NCI-H2171 treated with DMSO at 0.1 percent for 48 hours (cell line): ENCODE results near the gene EPHA8.

Experiments
- DNase-seq: peaks from one replicate; lab custom pipeline; 2025; lab: John Stamatoyannopoulos, UW

EPHA8 gene

DNA sequence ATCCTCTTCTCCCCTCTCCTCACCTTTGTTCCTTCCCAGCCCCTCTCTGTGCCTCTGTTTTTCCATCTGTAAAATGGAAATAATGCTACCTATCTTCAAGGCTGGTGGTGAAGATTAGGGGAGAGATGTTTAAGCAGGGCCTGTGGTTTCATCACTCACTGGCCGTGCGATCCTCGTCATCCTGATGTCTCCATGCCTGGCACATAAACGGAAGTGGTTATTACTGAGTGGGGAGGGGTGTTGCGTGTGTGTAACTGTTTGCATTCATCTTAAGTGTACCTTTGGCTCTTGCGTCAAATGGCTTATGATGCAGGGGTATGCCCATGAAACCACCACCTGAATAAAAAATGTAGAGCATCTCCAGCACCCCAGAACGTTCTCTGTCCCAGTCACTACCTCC is 56.0 kb downstream of the EPHA8 start:
- DNase-seq: no peak

- DNase-seq: no peak
Observed at GRCh38 chr1:22619798-22620197, 56.5 kb downstream of the EPHA8 start.

DNA sequence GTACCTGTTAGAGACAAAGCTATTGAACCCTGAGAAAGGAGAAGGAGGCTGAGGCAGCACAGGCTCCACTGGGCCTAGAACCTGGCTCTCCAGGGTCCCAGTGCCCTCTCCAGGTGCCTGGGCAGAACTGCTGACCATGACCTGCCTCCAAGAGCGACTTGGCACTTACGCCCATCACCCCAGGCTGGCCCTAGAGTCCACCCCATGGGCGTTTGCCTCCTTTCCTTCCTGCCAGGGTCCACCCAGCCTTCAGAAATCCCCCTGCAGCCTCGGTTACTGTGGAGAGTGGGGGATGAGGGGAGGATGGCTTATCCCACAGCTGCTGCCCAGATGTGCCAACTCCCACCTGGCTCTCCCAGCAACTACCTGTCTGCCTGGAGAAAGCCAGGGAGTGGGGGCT is 58.5 kb downstream of the EPHA8 start:
- no peak for DNase-seq

DNA sequence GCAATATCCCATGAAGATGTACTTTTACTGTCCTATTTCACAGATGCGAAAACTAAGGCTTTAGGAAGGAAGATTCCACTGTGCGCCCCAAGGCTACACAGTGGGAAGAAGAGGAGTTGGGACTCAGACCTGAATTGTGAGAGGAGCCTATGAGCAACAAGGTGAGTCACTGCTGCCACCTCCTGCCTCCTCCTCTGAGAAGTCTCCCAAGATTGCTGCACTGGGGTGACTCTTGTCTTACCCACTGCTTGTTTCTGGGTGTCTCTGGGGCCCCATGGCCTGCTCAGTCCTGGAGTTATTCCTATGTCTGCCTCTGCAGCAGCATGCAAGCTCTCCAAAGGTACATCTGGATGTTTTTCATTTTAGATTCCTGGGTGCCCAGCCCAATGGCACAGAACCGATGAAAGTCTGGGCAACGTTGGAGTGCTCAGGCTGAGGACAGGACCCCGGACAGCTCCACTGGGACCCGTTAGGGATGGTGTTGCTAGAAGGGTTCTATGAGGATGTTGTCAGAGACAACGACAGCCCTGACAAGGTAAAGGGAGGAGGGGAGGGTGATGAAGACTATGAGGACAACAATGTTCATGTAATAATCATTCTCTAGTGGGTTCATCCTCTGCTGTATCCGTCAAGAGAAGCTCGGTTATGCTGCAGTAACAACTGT is 62.1 kb downstream of the EPHA8 start:
- no peak for DNase-seq

DNA sequence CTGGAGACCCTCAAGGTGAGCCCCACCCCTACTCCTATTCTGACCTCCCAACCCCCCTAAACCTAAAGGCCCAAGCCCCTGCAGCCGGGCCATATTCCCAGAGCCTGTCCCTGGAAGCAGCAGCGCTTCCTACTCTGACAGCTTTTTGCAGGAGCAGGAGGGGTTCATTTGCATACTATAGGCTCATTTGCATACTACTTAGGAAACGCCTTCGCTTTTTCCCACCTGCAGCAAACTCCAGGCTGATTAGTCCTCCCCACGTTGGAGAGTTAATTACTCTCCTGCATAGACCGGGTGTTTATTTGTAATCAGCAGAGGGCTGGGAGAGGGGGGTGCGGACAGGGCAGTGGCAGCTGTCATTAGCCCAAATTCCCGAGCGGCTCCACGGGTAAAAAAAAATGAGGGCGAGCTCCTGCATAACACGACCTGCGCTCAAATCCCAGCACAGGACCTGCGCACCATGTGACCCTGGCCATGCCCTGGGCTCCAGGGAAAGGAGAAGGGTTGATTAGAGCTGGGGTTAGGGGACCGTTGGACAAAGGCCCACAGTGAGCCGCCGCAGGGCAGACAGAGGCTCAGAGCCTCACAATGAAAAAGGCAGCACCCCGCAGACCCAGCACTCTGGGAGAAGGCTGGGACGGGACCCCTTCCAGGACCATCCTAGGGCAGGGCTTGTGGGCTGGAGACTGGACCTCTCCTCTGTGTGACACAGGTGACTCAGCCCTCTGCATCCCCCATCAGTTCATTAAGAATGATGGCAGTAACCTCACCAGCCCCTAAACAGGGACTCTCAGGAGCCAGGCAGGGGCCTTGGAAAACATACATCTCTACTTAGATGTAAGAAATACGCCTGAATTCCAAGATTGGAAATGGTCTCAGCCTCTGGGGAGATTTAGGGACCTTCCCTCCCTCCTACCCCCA is 63.2 kb downstream of the EPHA8 start:
- peak; percentile 82 for DNase-seq

DNA sequence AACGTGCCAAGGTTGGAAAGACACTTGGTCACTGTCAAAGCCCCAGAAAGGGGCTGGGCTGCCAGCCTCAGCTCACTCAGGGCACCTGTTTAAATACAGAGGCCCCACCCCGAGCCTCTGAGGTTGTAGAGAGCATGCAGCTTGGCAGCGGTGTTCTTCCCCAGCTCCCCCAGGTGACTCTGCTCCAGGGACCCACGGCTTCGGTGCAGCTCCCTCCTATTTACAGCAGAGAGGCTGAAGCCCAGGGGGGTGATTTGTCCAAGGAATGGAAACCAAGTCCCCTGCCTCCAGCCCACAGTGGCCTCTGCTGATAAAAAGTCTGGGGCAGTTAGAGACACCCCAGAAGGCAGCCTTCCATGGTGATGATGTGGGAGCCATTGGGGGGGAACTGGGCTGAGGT is 64.0 kb downstream of the EPHA8 start:
- DNase-seq: no peak

DNA sequence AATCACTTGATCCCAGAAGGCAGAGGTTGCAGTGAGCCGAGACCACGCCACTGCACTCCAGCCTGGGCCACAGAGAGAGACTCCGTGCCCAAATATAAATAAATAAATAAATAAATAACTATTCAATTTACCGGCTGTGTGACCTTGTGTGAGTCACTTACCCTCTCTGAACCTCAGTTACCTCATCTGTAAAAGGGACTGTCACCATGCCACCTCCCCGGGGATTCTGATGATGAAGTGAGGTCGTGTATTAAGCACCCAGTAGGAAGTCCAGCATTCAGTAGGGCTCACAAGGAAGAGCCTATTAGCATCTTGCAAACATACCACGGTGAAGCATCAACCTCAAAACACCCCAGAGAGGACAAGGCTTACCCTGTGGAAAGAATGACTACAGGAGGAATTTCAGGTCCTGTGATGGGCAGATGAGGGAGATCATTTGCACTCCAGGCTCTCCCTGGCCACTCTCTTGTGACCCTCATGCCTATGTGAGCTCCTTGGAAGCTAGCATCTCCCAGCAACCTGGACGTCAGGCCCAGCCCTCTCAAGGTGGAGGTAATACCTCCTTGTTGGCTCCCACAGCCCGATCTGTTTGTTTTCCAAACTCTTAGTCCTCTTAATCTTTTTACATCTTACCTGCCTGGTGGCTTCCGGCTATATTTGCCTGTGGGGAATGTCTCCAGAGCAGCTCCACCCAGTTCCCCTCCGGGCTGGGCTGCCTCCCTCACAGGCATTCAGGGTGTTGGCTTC is 65.6 kb downstream of the EPHA8 start:
- no peak for DNase-seq

GRCh38 chr1:22629886-22630285 is 66.6 kb downstream of the EPHA8 start:
- no peak for DNase-seq

- no peak for DNase-seq
Observed at GRCh38 chr1:22633697-22634463, 70.6 kb downstream of the EPHA8 start.

- no peak for DNase-seq
Observed at GRCh38 chr1:22635436-22635835, 72.1 kb downstream of the EPHA8 start.

DNA sequence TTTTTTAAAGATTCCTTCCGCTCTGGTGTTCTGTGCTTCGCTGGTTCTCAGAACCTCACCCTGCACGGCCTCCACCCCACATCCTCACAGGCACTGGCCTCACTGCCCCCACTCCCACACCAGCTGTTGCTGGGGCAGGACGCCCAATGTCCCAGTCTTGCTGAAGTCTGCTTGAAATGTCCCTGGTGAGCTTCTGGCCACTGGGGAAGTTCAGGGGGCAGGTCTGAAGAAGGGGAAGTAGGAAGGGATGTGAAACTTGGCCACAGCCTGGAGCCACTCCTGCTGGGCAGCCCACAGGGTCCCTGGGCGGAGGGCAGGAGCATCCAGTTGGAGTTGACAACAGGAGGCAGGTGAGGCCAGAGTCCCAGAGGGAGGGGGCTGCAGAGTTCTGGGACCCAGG is 73.1 kb downstream of the EPHA8 start, which contains the start of gene C1QA:
TSS of gene C1QA (plus strand) at position 276 of the 400 bp plus-strand sequence. CDS start 989 bp downstream, outside the sequence.
- no peak for DNase-seq

DNA sequence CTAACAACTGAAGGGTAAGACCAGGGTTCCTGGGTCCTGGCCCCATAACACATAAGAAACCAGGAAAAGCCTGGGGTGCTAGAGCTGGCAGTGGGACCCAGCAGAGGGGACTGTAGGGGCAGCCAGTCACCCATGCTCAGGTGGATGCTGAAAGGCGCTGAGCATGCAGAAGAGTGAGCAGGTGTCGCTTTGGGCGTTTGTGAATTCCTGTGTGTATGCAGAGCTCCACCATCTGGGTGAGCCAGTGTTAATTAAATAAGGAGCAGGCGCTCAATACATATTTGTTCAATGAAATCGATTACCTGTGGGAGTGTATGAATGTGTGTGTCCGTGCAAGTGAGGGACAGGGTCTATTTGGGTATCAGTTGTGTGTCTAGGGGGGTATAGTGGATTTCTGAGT is 73.6 kb downstream of the EPHA8 start:
- peak; percentile 81 for DNase-seq

DNA sequence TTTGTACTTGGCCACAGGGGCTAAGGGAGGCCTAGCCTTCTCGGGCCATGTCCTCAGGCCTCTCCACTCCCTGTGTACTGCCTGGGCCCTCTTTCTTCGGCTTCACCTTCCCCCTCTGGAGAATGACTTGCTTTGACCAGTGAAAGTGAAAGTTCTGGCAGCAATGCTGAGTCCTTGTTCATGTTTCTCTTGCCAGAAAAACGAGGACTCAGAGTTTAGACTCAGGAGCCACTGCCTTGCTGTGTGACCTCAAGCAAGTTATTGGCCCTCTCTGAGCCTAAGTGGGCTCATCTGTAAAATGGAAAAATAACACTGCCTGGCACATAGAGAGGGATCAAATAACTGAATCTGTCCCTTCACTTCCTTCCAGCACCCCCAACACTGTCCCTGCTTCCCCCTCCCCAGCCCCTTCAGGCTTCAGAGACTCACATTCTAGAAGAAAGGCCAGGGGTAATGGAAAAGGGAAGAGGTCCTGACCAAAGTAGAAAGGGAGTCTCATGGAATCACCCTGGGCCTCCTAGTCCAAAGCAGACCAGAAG is 74.7 kb downstream of the EPHA8 start:
- DNase-seq: no peak

DNA sequence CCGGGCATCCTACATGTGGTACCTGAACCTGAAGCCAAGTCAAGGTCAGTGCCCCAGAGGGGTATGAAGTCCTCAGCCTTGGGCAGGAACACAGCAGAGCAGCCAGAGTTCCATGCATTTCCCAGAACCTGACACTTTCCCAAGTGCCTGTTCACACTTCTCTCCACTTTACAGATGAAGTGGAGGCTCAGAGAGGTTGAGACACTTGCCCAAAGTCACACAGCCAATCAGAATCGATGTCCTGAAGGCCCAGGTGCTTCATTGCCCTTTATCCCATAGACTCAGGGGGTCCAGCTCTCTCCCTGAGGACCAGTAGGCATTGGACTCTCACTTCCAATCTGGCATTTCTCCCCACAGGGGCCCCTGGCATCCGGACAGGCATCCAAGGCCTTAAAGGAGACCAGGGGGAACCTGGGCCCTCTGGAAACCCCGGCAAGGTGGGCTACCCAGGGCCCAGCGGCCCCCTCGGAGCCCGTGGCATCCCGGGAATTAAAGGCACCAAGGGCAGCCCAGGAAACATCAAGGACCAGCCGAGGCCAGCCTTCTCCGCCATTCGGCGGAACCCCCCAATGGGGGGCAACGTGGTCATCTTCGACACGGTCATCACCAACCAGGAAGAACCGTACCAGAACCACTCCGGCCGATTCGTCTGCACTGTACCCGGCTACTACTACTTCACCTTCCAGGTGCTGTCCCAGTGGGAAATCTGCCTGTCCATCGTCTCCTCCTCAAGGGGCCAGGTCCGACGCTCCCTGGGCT is 75.4 kb downstream of the EPHA8 start:
- no peak for DNase-seq

DNA sequence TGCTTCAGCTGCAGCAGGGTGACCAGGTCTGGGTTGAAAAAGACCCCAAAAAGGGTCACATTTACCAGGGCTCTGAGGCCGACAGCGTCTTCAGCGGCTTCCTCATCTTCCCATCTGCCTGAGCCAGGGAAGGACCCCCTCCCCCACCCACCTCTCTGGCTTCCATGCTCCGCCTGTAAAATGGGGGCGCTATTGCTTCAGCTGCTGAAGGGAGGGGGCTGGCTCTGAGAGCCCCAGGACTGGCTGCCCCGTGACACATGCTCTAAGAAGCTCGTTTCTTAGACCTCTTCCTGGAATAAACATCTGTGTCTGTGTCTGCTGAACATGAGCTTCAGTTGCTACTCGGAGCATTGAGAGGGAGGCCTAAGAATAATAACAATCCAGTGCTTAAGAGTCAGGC is 76.0 kb downstream of the EPHA8 start:
- DNase-seq: no peak

- no peak for DNase-seq
Observed at GRCh38 chr1:22641247-22641646, 78.0 kb downstream of the EPHA8 start.

GRCh38 chr1:22641906-22642636 is 78.8 kb downstream of the EPHA8 start:
- DNase-seq: peak; percentile 44

DNA sequence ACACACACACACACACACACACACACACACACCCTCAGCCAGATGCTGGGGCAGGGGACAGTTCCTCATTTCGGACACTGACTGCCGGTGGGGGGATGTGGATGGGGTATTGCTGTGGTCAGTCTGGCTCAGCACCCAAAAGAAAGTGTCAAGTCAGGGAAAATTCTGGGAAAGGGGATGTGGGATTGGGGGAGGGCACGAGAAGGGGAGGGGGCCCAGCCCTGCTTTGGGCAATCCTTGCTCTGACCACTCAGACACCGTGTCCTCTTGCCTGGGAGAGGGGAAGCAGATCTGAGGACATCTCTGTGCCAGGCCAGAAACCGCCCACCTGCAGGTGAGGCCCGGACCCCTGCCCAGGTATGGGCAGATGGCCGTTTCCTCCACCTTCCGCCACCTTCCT is 80.1 kb downstream of the EPHA8 start, which contains the start of gene C1QC:
TSS of gene C1QC (plus strand) at position 253 of the 400 bp plus-strand sequence. CDS start 391 bp downstream, outside the sequence.
- no peak for DNase-seq

- DNase-seq: no peak
Observed at GRCh38 chr1:22643928-22644327, 80.6 kb downstream of the EPHA8 start.

GRCh38 chr1:22645931-22646330 is 82.6 kb downstream of the EPHA8 start:
- DNase-seq: no peak
